Rectal smooth muscle tissue (tissue), 1 donor: Measurements from ENCODE around the gene HOXB5.

Experiments
- H3K27ac ChIP-seq: one replicate; pipeline ENCODE4 v1.7.0; 2013; ENCODE audit warnings: low read depth, low read length, inconsistent platforms
- H3K27me3 ChIP-seq: one replicate; pipeline ENCODE4 v1.7.0; 2013; ENCODE audit warnings: low read length; ENCODE audit not compliant: control insufficient read depth, insufficient read depth
- H3K36me3 ChIP-seq: one replicate; pipeline ENCODE4 v1.7.0; 2013; ENCODE audit warnings: low read length; ENCODE audit not compliant: control insufficient read depth, insufficient read depth
- H3K4me1 ChIP-seq: one replicate; pipeline ENCODE4 v1.7.0; 2013; ENCODE audit warnings: low read length; ENCODE audit not compliant: control insufficient read depth, insufficient read depth
- H3K4me3 ChIP-seq: one replicate; pipeline ENCODE4 v1.7.0; 2013; ENCODE audit warnings: low read length
- H3K9ac ChIP-seq: one replicate; pipeline ENCODE4 v1.7.0; 2013; ENCODE audit warnings: low read length

Gene HOXB5

DNA sequence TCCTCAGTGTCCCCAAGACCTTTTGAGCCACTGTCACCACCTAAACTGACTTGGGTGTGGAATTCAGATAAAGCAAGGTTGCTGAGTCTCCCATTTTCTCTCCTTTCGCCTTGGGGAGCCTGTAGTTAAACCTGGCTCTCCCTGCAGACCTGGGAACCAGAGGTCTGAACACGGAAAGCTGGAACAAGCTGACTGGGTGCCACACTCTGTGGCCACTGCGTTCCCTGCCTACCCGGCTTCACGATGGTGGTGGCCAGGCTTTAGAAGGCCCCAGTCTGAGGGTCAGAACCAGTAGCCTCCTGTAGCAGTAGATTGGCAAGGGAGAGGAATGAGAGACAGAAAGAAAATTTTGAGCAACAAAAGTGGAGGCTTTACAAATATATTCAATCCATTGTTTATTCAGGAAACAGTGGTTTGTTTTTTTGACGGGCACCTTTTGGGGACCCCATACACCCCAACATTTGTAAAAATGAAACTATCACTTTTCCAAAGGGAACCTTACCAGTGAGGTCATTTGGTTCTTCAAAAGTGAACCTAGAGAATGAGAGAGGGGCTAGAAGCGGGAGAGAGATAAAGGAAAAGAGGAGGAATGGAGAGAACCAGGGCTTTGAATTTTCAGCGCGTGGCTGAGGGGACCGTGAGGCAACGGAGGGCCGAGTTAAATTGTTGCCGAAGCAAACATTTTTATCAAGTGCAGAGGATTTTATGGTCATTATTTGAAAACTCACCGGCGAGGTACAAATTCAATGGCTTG lies 23.3 kb upstream of the HOXB5 start:
- H3K9ac ChIP-seq = no peak overlapping the region
- H3K27me3 ChIP-seq = peaks cover 52% of the 10 kb centered on the region
- peaks cover 5% of the 10 kb centered on the region for H3K4me1 ChIP-seq
- H3K27ac ChIP-seq = no peak overlapping the region
- no peaks in the 10 kb centered on the region for H3K36me3 ChIP-seq
- no peak overlapping the region for H3K4me3 ChIP-seq

DNA sequence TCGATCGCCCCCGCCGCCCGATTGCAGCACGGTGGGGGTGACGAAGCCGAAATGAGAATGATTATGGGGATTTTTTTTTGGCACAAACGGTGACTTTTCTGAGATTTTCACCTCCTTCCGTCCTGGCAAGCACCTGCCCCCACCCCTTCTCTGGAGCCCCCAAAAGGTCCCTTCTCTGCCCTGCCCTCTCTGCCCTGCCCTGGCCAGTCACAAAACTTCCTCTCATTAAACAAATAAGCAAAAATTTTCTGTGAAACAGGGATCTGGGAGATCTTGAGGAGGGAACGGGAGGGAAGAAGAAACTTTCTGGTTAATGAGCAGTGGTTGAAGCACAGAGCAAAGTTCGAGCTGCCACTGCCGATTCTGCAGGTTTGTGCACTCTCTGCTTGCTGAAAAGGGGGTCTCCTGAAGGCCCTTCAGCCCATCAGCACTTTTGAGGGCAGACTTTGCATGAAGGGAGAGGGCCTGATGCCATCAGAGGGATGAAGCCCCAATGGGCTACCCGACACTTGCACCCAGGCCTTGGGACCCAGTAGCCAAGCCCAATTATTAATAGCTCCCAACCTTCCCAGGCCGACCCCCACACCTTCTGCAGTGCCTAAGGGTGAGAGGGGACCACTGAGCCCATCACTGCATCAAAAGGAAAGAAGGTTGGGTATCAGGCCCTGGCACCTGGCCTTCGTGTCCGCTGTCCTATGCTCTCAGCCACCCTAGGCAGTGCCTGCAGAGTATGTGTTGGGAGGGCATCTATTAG lies 22.6 kb upstream of the HOXB5 start:
- Histone ChIP-seq H3K36me3 (no peaks in the 10 kb centered on the region), H3K4me3 (no peak overlapping the region), H3K4me1 (peaks cover 5% of the 10 kb centered on the region), H3K27me3 (peaks cover 48% of the 10 kb centered on the region), H3K9ac (no peak overlapping the region), H3K27ac (no peak overlapping the region)

DNA sequence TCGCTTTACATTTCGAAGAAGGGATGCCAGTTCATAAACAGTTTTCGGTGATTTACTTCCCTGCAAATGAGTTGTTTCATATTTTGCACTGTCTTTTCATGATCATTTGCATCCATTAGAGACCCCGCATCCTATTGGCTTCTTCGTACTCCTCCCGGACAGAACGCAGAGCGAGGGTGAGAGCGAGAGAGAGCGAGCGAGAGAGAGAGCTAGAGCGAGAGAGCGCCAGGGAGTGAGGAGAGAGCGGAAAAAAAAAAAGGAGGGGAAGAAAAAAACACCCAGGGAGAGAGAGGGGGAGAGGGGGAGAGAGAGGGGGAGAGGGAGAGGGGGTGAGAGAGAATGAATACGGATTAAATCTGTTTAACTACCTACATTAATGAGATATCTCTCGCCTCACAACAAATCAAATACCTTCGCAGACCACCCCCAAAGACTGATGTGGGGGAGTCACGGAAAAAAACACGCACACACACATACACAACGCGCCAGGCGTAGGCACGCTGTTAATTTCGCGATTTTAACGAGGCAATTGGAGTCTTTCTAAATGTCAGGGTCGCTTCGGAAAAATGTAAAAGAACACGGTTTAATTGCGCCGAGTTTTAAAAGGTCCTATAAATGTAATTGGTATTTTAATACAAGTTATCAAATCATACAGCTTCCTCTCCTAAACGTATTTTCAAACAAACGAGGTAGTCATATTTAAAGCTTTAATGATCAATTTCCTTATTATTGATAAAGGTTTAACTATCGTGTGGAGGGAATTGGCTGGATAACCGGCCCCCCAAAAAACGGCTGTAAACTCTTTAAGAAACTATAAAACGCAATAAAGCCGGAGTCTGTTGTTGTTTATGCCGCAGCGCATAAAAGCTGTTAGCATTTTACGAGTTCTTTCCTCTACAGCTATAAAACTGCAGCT lies 21.7 kb upstream of the HOXB5 start, which contains the start of gene HOXB8:
HOXB8 (minus strand) TSS at position 246 of the 916 bp plus-strand sequence. CDS start 588 bp downstream, outside the sequence.
- H3K27ac ChIP-seq = no peak within 1 kb of the TSS
- H3K36me3 ChIP-seq = no peaks in the 10 kb centered on the region
- H3K9ac ChIP-seq = no peak within 1 kb of the TSS
- H3K4me3 ChIP-seq = peak within 1 kb of the TSS; percentile 47
- peaks cover 5% of the 10 kb centered on the region for H3K4me1 ChIP-seq
- peaks cover 43% of the 10 kb centered on the region for H3K27me3 ChIP-seq

DNA sequence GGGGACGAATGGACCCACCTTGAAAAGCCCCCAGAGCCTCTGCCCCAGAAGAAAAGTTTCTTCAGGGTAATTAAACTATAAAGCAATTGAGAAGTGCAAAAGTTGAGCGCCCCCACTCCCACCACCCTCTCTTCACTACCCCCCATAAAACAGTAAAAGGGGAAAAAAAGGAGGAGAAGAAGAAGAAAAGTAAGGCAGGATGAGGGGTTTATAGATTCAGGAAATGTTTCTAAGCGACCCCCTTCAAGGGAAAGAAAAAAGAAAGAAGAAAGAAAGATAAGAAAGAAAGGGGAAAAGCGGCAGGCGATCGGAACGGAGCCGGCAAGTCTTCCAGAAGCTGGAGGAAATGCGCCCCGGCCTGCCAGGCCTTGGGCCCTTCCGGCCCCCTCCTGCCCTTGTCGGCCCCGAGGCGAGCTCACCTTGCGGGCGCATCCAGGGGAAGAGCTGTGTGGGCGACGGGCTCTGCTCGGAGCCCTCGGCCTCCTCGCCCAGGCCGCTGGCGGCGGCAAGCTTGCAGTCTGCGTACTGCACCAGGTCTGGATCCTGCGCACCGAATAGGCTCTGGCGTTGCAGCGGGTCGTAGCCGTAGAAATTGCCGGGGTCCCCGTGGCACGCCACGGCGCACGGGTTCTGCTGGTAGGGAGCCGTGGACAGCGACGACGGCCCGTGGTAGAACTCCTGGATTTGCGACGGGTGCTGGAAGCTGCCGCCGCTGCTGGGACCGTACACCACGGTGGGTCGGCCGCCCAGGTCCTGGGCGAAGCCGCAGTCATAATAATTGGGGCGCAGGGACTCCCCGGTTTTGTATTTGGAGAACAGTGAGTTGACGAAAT lies 20.5 kb upstream of the HOXB5 start:
- H3K27me3 ChIP-seq = peaks cover 36% of the 10 kb centered on the region
- H3K9ac ChIP-seq = no peak overlapping the region
- H3K27ac ChIP-seq = no peak overlapping the region

DNA sequence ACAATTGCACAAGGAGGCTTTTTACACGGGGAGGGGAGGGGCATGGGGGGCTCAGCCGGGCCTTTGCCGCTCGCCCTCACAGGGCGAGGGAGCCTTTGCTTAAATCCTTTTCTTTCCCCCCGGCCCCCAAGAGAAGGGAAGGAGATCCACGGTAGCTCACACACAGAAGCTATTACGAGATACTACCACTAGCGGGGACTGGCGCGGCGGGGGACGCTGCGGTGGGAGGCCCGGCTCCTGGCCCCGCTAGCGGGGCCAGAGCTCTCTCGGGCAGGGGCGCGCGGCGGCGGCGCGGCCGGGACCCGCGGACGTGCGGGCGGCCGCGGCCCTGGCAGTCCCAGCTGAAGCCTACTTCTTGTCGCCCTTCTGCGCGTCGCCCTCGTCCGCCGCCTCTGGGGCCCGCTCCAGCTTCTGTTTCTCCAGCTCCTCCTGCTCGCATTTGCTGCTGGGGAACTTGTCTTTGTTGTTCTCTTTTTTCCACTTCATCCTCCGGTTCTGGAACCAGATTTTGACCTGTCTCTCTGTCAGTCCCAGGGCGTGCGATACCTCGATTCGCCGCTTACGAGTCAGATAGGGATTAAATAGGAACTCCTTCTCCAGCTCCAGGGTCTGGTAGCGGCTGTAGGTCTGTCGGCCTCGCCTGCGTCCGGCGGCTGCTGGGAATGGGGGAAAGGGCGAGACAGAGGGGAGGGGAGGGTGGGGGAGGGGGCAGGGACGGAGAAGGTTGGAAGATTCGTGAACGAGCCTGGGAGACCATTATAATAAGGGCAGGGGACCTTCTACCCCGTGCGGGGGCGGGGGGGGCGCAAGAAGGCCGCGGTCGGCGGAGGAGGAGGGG lies 19.5 kb upstream of the HOXB5 start:
- H3K4me1 ChIP-seq = peaks cover 4% of the 10 kb centered on the region
- peak overlapping the region; percentile 33 for H3K9ac ChIP-seq
- peaks cover 32% of the 10 kb centered on the region for H3K27me3 ChIP-seq
- no peak overlapping the region for H3K27ac ChIP-seq
- H3K36me3 ChIP-seq = no peaks in the 10 kb centered on the region
- H3K4me3 ChIP-seq = peak overlapping the region; percentile 82

More for the DNA sequence above, 20.5 kb upstream of the HOXB5 start:
- peak overlapping the region; percentile 47 for H3K4me3 ChIP-seq
- H3K4me1 ChIP-seq = peaks cover 5% of the 10 kb centered on the region
- H3K36me3 ChIP-seq = no peaks in the 10 kb centered on the region

DNA sequence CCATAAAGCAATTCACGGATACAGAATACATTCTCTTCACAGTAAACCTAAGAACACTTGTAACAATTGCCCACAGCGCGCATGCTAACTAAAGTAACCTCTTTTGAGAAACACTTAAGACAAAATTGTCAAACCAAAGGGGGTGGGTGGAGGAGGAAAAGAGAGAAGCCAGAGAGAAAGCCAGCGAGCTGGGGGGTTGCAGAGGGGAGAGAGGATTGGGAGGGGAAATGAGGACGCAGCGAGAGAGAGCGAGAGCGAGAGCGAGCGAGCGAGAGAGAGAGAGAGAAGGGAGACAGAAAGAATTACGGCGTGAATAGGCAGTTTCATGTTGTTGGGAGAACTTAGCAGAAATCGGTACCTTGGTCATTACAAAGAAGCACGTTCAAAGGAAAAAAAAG lies 18.9 kb upstream of the HOXB5 start:
- no peaks in the 10 kb centered on the region for H3K4me1 ChIP-seq
- peaks cover 26% of the 10 kb centered on the region for H3K27me3 ChIP-seq
- H3K4me3 ChIP-seq = peak overlapping the region; percentile 82
- H3K9ac ChIP-seq = no peak overlapping the region
- H3K27ac ChIP-seq = no peak overlapping the region
- H3K36me3 ChIP-seq = no peaks in the 10 kb centered on the region

DNA sequence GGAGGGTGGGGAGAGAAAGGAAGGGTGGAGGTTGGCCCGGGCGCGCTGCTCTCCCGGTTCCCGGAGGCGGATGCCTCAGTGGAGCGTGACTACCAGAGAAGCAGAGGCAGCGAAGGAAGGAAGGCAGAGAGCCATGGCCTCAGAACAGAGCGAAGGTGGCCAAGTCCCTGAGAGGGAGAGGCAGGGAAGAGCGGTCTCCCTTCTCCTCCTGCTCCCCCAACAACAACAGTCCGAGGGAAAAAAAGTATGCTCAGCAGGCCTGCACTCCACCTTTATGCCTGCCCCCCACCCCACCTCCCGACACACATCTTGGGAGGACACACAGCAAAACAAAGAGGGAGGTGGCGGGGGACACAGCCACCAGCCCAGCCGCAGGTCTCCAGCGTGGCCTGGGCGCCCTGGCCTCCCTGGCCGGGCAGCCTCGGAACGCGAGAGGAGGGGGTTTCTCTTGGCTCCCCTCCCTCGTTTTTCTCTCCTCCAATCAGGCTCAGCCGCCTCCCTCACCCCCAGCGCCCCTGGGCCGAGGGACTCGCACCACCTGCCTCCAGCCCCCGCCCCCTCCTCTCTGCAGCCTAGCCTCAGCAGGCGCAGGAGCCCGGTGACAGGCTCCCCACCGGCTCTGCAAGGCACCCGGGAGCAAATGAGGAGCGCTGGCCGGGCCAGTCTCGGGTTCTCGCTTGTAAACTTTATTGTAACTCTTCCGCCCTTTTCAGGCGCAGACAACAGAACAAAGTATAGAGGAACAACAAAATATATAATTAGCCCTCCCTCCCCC lies 18.3 kb upstream of the HOXB5 start:
- Histone ChIP-seq H3K36me3 (no peaks in the 10 kb centered on the region), H3K9ac (no peak overlapping the region), H3K4me1 (no peaks in the 10 kb centered on the region), H3K27me3 (peaks cover 21% of the 10 kb centered on the region), H3K27ac (no peak overlapping the region), H3K4me3 (peak overlapping the region; percentile 82)

DNA sequence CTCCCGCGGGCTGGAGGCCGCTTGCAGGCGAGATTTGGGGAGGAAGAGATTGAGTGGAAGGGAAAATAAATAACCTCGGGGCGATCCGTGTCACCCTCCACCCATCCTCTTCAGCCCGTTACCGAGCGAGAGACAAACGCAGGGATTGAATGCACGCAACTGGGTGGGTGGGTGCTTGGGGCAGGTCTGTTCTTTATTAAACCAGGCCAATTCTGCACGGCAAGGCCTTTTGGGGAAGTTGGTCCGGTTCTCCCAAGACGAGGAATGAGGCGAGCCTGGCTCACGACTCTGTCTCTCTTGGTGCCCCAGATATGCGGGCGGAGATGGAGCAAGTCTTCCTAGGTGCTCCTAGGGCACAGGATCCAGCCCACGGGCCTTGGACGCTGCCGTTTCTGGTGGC lies 17.6 kb upstream of the HOXB5 start:
- no peaks in the 10 kb centered on the region for H3K4me1 ChIP-seq
- peak overlapping the region; percentile 10 for H3K9ac ChIP-seq
- H3K4me3 ChIP-seq = peak overlapping the region; percentile 82
- peak overlapping the region; percentile 74 for H3K27ac ChIP-seq
- H3K27me3 ChIP-seq = peaks cover 15% of the 10 kb centered on the region
- H3K36me3 ChIP-seq = no peaks in the 10 kb centered on the region

DNA sequence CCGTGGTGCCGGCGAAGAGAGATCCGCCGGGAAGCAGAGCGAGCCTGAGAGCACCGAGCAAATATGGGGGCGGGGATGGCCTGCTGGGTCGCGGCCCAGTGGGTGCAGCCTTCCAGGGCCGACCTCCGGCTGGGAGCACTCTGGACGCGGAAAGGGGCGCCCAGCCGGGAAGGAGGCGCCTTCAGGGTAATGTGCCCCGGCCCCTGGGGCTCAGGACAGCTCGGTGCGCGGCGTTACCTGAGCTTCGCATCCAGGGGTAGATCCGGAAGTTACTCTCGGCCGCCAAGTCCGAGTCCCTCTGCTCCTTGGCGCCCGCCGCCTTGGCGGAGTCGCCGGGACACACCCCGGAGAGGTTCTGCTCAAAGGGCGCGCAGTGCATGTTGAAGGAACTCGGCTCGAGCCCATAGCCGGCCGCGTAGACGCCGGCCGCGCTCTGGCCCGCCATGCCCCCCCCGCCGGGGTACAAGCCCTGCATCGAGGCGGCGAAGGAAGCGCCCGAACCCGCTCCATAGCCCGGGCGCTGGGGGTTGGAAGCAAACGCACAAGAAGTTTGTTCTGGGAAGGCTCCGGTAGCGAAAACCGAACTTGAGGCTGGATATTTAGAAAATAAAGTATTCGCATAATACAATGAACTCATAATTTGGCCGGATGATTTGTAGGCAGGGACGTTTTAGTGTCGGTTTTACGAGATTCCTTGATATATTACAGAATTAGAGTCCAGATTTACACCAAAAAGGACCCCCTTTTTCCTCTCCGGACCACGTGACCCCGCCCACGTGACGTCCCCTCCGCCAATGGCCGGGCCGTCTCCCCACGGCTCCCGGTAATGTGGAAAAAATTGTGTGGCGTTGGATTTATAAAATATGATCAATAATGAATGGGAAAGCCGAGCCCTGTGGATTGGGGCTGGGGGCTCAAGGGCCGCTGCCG lies 17.0 kb upstream of the HOXB5 start, which contains the start of gene HOXB7:
HOXB7 (minus strand) TSS at position 736 of the 930 bp plus-strand sequence; CDS start at position 637, 99 bp downstream.
- Histone ChIP-seq H3K27me3 (peaks cover 14% of the 10 kb centered on the region), H3K4me3 (peak within 1 kb of the TSS; percentile 82), H3K27ac (peak within 1 kb of the TSS; percentile 74), H3K4me1 (no peaks in the 10 kb centered on the region), H3K36me3 (no peaks in the 10 kb centered on the region), H3K9ac (peak within 1 kb of the TSS; percentile 34)
